B cell (primary cell): ENCODE data around the gene PTH1R. TPM values are rescaled to one million over a fixed set of nuclear protein-coding genes. Genes with fewer than 3 reads are reported as not detected.

Experiments used
- ATAC-seq: fragments of 200-7000 bp; cut with Tn5 transposase; one replicate; pipeline ENCODE4 v1.10.0; 2021; ENCODE audit warnings: low read depth, mild to moderate bottlenecking, moderate number of reproducible peaks, moderate library complexity
- CTCF ChIA-PET: fragments of 350-600 bp; sonication (Branson Sonifier 250); formaldehyde crosslinking; loops from one replicate; lab custom pipeline; 2021; ENCODE audit warnings: antibody characterized with exemption, inconsistent platforms; lab: Charles Lee
- POLR2A ChIA-PET: fragments of 350-600 bp; sonication (Branson Sonifier 250); formaldehyde crosslinking; loops from one replicate; lab custom pipeline; 2021; ENCODE audit warnings: antibody characterized with exemption; lab: Charles Lee
- DNase-seq: peaks from one replicate; pipeline ENCODE4 v3.0.0; 2013
- H2AFZ ChIP-seq: 2 replicates; pipeline ENCODE4 v1.6.1; 2012; ENCODE audit warnings: mild to moderate bottlenecking, low read depth, low read length; ENCODE audit not compliant: insufficient read depth, poor library complexity, severe bottlenecking
- H3K27ac ChIP-seq, 2 donors: 1 replicate in 1 of 2; 2 replicates in 1 of 2; pipeline ENCODE4 v1.5.1; 2012 to 2013; ENCODE audit warnings: low read length in 2 of 2, mild to moderate bottlenecking in 2 of 2, moderate library complexity in 1 of 2
- H3K27me3 ChIP-seq, 4 experiments: fragments of 200-600 bp in 1 of 4; sonication (generic) in 1 of 4; replicated peaks in 1 of 4; 1 replicate in 2 of 4; 2 replicates in 2 of 4; pipeline versions ENCODE4 v1.6.1 to v1.7.0; 2013 to 2016; ENCODE audit warnings: low read length in 3 of 4, mild to moderate bottlenecking in 2 of 4, mixed read lengths in 1 of 4, moderate library complexity in 1 of 4; ENCODE audit not compliant: insufficient read depth in 4 of 4, control insufficient read depth in 3 of 4; ENCODE audit errors: control extremely low read depth in 1 of 4
- H3K36me3 ChIP-seq, 2 experiments: replicated peaks in 1 of 2; 1 replicate in 1 of 2; 2 replicates in 1 of 2; pipeline versions ENCODE4 v1.6.1 to v1.7.1; 2013; ENCODE audit warnings: low read length in 1 of 2; ENCODE audit not compliant: insufficient read depth in 2 of 2, control insufficient read depth in 1 of 2; ENCODE audit errors: control extremely low read depth in 1 of 2, extremely low read depth in 1 of 2
- H3K4me1 ChIP-seq, 2 donors: fragments of 200-600 bp in 1 of 2; sonication (generic) in 1 of 2; 1 replicate in 1 of 2; 2 replicates in 1 of 2; pipeline versions ENCODE4 v1.5.1 to v1.6.1; 2013 to 2017; ENCODE audit warnings: low read length in 2 of 2; ENCODE audit not compliant: control insufficient read depth in 2 of 2, insufficient read depth in 2 of 2
- H3K4me2 ChIP-seq: replicated peaks from 2 replicates; pipeline ENCODE3; 2012; ENCODE audit warnings: mild to moderate bottlenecking, low read depth, low read length; ENCODE audit not compliant: poor library complexity, severe bottlenecking
- H3K4me3 ChIP-seq, 5 experiments: fragments of 200-600 bp in 1 of 5; sonication (generic) in 1 of 5; 1 replicate in 3 of 5; 2 replicates in 2 of 5; pipeline versions ENCODE4 v1.5.1 to v1.7.0; 2011 to 2016; ENCODE audit warnings: low read length in 4 of 5, mild to moderate bottlenecking in 4 of 5, low read depth in 2 of 5, control low read depth in 1 of 5, moderate library complexity in 1 of 5; ENCODE audit not compliant: insufficient read depth in 1 of 5; ENCODE audit errors: control extremely low read depth in 1 of 5, extremely low read depth in 1 of 5
- H3K79me2 ChIP-seq: fragments of 200-600 bp; sonication (generic); one replicate; pipeline ENCODE4 v1.6.0; 2016; ENCODE audit warnings: low read length; ENCODE audit not compliant: control insufficient read depth, insufficient read depth
- H3K9ac ChIP-seq: fragments of 200-600 bp; sonication (generic); 2 replicates; pipeline ENCODE4 v1.6.1; 2017; ENCODE audit warnings: mild to moderate bottlenecking, low read length, moderate library complexity
- H3K9me3 ChIP-seq, 3 donors: one replicate each; pipeline versions ENCODE4 v1.6.1 to v1.7.1; 2013; ENCODE audit warnings: low read length in 2 of 3; ENCODE audit not compliant: control insufficient read depth in 2 of 3, insufficient read depth in 1 of 3; ENCODE audit errors: control extremely low read depth in 1 of 3
- H4K20me1 ChIP-seq: 2 replicates; pipeline ENCODE4 v1.6.0; 2012; ENCODE audit warnings: mild to moderate bottlenecking, low read length; ENCODE audit not compliant: insufficient read depth, control insufficient read depth, poor library complexity, severe bottlenecking
- H3K27ac Mint-ChIP-seq: one replicate; pipeline ENCODE4 v1.8.0; 2021; ENCODE audit warnings: mixed read lengths
- H3K27me3 Mint-ChIP-seq: one replicate; pipeline ENCODE4 v1.8.0; 2021; ENCODE audit warnings: mixed read lengths
- H3K4me1 Mint-ChIP-seq: one replicate; pipeline ENCODE4 v1.8.0; 2021; ENCODE audit warnings: mixed read lengths
- H3K4me3 Mint-ChIP-seq: one replicate; pipeline ENCODE4 v1.8.0; 2021; ENCODE audit warnings: mixed read lengths
- H3K9me3 Mint-ChIP-seq: one replicate; pipeline ENCODE4 v1.8.0; 2022; ENCODE audit warnings: mixed read lengths; ENCODE audit not compliant: insufficient read depth
- EZH2 ChIP-seq: IDR thresholded peaks from 2 replicates; pipeline ENCODE4 v1.6.1; 2012; ENCODE audit warnings: borderline replicate concordance, low read depth, mild to moderate bottlenecking, moderate library complexity, low read length; ENCODE audit not compliant: insufficient read depth, poor library complexity, severe bottlenecking
- WGBS: methylation state at CpG from one replicate; pipeline ENCODE4 v1.1.5; 2013; ENCODE audit warnings: missing lambda C conversion rate; ENCODE audit not compliant: insufficient coverage; 5-methylcytosine and 5-hydroxymethylcytosine counted together
- intact Hi-C: fragments of 100-400 bp; cut with micrococcal nuclease; formaldehyde crosslinking; loops from one replicate; pipeline ENCODE4 v1.10.0; 2022
- polyA plus RNA-seq: library from polyadenylated mRNA; depleted of rRNA; stranded (reverse); fragments of >200 nt; gene quantifications from 2 replicates; pipeline ENCODE4 v1.2.3, GENCODE V29; 2012
- total RNA-seq, 2 donors: library from RNA; stranded (reverse); fragments of 120-200 nt in 1 of 2; gene quantifications; 1 replicate in 1 of 2; 2 replicates in 1 of 2; pipeline versions ENCODE4 v1.2.3 to v1.2.4, GENCODE V29; 2013 to 2022
- TF ChIP-seq, protein P1 (sequence below): fragments of 200-600 bp; IDR thresholded peaks from one replicate; pipeline ENCODE4 v1.8.0; 2022; ENCODE audit warnings: antibody characterized with exemption, mild to moderate bottlenecking

Gene PTH1R
- total and polyA plus RNA-seq, 2 donors (not counting 1 experiment from before 2014, with no cell fraction given), result not detected

GRCh38 chr3:46831841-46832240 lies 45.7 kb upstream of the PTH1R start:
- POLR2A ChIA-PET, result no interaction called here
- CTCF ChIA-PET, result no interaction called here
- ATAC-seq (no peak), DNase-seq (no peak)
- Mint-ChIP-seq H3K27ac (no peak overlapping the region), H3K9me3 (no peaks in the 10 kb centered on the region), H3K4me3 (no peak overlapping the region), H3K27me3 (no peaks in the 10 kb centered on the region), H3K4me1 (no peaks in the 10 kb centered on the region)
- no peaks in the 10 kb centered on the region for H3K79me2 ChIP-seq
- no peak overlapping the region for H2AFZ ChIP-seq
- no peak overlapping the region for H3K4me3 ChIP-seq
- WGBS, result no CpG with 5 or more reads among the region's 1 CpG
- no peak overlapping the region for H3K4me2 ChIP-seq
- TF ChIP-seq, protein P1, sequence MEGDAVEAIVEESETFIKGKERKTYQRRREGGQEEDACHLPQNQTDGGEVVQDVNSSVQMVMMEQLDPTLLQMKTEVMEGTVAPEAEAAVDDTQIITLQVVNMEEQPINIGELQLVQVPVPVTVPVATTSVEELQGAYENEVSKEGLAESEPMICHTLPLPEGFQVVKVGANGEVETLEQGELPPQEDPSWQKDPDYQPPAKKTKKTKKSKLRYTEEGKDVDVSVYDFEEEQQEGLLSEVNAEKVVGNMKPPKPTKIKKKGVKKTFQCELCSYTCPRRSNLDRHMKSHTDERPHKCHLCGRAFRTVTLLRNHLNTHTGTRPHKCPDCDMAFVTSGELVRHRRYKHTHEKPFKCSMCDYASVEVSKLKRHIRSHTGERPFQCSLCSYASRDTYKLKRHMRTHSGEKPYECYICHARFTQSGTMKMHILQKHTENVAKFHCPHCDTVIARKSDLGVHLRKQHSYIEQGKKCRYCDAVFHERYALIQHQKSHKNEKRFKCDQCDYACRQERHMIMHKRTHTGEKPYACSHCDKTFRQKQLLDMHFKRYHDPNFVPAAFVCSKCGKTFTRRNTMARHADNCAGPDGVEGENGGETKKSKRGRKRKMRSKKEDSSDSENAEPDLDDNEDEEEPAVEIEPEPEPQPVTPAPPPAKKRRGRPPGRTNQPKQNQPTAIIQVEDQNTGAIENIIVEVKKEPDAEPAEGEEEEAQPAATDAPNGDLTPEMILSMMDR, result no peak
- TF ChIP-seq EZH2, result no peak
- H3K4me1 ChIP-seq, result no peaks in the 10 kb centered on the region
- H3K27ac ChIP-seq, result no peak overlapping the region
- no peaks in the 10 kb centered on the region for H3K27me3 ChIP-seq
- no peaks in the 10 kb centered on the region for H3K36me3 ChIP-seq
- H4K20me1 ChIP-seq, result no peaks in the 10 kb centered on the region
- intact Hi-C loops, result no loop called here
- no peak overlapping the region for H3K9ac ChIP-seq
- H3K9me3 ChIP-seq, result peaks cover 0 to 3% (median 0%) of the 10 kb centered on the region in 3 donors

DNA sequence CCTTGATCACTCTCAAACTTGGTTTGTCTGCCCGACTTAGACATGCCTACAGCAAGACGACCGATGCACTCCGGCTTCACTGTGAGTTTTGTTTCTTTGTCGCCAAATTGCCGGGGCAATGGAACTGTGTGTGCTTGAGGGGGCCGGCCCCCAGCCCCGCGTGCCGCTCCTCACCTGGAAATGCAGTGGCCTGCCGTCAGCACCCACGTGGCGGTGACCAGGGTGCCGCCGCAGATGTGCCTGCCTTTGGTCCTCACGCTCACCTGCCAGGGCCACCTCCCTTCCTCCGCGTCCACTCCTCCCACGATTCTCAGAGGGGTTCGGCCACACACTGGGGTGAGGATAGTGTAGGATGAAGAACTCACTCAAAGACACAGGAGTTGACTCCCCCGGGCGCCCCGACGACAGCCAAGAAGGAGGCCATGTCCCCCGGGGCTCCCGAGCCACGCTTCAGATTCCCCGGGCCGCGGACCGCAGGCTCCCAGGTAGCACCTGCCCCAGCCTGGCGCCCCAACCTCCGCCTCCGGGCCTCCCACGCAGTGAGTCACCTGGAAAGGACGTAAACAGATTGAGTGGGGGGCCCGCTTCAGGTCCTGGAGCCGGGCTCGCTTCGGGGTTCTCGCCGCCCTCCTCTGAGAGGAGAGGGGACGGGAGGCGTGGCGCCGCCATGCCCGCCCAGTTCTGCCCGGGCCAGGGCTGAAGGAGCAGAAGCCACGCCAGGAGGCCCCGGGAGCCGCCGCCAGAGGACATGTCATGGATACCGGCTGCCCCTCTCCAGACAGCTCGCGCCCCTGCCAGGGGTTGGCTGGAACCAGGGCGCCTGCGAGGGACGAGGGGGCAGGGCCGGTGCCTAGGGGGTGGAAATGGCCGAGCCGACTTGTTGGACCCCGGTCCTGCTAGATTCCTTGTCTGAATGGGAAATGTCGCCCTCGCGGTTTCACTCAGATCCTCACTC lies 43.9 kb upstream of the PTH1R start:
- TF ChIP-seq, protein P1, result no peak
- TF ChIP-seq EZH2, result no peak
- ChIA-PET POLR2A (no interaction called here), CTCF (no interaction called here)
- Mint-ChIP-seq H3K4me1 (no peaks in the 10 kb centered on the region), H3K27ac (no peak overlapping the region), H3K4me3 (no peak overlapping the region), H3K9me3 (peaks cover 3% of the 10 kb centered on the region), H3K27me3 (no peaks in the 10 kb centered on the region)
- ATAC-seq, result no peak
- Histone ChIP-seq H3K9ac (no peak overlapping the region), H3K4me3 (no peak overlapping the region), H4K20me1 (no peaks in the 10 kb centered on the region), H3K4me2 (no peak overlapping the region), H3K9me3 (peaks cover 5 to 15% (median 8%) of the 10 kb centered on the region in 3 donors), H3K79me2 (no peaks in the 10 kb centered on the region), H2AFZ (no peak overlapping the region), H3K27me3 (no peaks in the 10 kb centered on the region), H3K36me3 (no peaks in the 10 kb centered on the region), H3K27ac (no peak overlapping the region), H3K4me1 (no peaks in the 10 kb centered on the region)
- intact Hi-C loops, result no loop called here
- WGBS, result 96% methylated on average over 55 of the region's 65 CpGs
- no peak for DNase-seq
